ENCODE data around the gene MTERF2. TPM values are rescaled to one million over a fixed set of nuclear protein-coding genes. Genes with fewer than 3 reads are reported as not detected.

Gene MTERF2
- total RNA-seq, 3 donors from 2014 or later (not counting 1 experiment from before 2014, with no cell fraction given) = 12.5 to 24.0 (median 15.1) TPM

DNA sequence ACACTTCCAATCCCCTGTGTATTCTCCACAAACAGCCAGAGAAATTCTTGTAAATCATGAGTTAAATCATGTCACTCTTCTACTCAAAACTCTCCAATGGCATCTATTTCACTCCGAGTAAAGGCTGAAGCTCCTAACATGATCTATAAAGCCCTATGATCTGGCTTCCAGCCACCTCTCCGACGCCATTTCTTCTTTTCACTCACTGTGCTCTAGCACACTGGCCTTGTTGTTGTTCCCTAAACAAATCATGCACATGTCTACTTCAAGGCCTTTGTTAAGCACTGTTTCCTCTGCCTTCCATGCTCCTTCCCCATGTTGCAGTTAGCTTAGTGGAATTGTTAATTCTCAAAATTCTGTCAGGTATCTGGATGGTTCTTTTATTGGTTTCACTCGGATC is 30.1 kb upstream of the MTERF2 start:
- no peaks in the 10 kb centered on the region for H3K27me3 Mint-ChIP-seq (ENCODE audit: low read depth in 2 of 2)
- Histone ChIP-seq H3K36me3 (ENCODE audit: control insufficient read depth, insufficient read depth, low read length) (no peaks in the 10 kb centered on the region), H3K4me3 (ENCODE audit: low read length) (no peak overlapping the region), H3K27ac (ENCODE audit: low read length) (no peak overlapping the region), H3K27me3 (ENCODE audit: control insufficient read depth, insufficient read depth, low read length) (no peaks in the 10 kb centered on the region), H3K4me1 (ENCODE audit: control insufficient read depth, insufficient read depth, low read length) (no peaks in the 10 kb centered on the region), H3K9me3 (ENCODE audit: control insufficient read depth, insufficient read depth, low read length) (no peaks in the 10 kb centered on the region)
- H3K36me3 Mint-ChIP-seq = no peaks in the 10 kb centered on the region
- no peaks in the 10 kb centered on the region for H3K4me1 Mint-ChIP-seq
- WGBS (ENCODE audit: insufficient coverage) = 94% methylated on average over 4 of the region's 4 CpGs
- H3K4me3 Mint-ChIP-seq = no peak overlapping the region
- TF ChIP-seq, protein P1, sequence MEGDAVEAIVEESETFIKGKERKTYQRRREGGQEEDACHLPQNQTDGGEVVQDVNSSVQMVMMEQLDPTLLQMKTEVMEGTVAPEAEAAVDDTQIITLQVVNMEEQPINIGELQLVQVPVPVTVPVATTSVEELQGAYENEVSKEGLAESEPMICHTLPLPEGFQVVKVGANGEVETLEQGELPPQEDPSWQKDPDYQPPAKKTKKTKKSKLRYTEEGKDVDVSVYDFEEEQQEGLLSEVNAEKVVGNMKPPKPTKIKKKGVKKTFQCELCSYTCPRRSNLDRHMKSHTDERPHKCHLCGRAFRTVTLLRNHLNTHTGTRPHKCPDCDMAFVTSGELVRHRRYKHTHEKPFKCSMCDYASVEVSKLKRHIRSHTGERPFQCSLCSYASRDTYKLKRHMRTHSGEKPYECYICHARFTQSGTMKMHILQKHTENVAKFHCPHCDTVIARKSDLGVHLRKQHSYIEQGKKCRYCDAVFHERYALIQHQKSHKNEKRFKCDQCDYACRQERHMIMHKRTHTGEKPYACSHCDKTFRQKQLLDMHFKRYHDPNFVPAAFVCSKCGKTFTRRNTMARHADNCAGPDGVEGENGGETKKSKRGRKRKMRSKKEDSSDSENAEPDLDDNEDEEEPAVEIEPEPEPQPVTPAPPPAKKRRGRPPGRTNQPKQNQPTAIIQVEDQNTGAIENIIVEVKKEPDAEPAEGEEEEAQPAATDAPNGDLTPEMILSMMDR (IDR thresholded peaks at IDR 0.05) = no peak
- DNase-seq (no peak), ATAC-seq (no peak)
- H3K27ac Mint-ChIP-seq = no peak overlapping the region
- intact Hi-C loops (cut with micrococcal nuclease) = no loop called here
- no peaks in the 10 kb centered on the region for H3K9me3 Mint-ChIP-seq

DNA sequence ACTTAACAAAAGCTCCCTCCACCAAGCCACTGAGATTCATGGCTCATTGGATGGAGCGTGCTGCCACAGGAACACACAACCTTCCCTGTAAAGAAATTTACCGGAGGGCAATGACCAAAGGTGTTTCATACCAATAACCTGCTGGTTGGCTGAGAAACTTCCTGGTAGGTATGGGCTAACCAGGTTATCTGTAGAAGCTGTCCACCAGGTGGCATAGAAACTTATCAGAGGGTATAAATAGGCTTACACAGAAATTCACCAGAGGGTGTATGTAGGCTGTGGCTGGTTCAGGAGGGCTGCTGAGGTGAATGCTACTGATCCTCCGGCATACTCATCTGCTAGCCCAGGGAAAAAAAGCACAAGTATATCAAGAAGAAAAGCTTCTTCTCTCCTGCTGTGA is 27.1 kb upstream of the MTERF2 start:
- H3K9me3 ChIP-seq (ENCODE audit: control insufficient read depth, insufficient read depth, low read length) = no peaks in the 10 kb centered on the region
- intact Hi-C loops (cut with micrococcal nuclease) = loop anchor here (1.0 to 5.0 kb wide), 2 partner anchors 78 to 90 kb away; partner anchors contain the start of gene CRY1
- no peaks in the 10 kb centered on the region for H3K27me3 Mint-ChIP-seq (ENCODE audit: low read depth in 2 of 2)
- no peak overlapping the region for H3K4me3 Mint-ChIP-seq
- H3K27ac ChIP-seq (ENCODE audit: low read length) = no peak overlapping the region
- H3K27ac Mint-ChIP-seq = no peak overlapping the region
- H3K4me1 Mint-ChIP-seq = no peaks in the 10 kb centered on the region
- peak; percentile 75 to 82 (median 79) for ATAC-seq
- H3K36me3 Mint-ChIP-seq = no peaks in the 10 kb centered on the region
- H3K9me3 Mint-ChIP-seq = no peaks in the 10 kb centered on the region
- 96% methylated on average over 2 of the region's 3 CpGs for WGBS (ENCODE audit: insufficient coverage)
- peak in 1 of 2 donors; percentile 61 for DNase-seq
- no peaks in the 10 kb centered on the region for H3K36me3 ChIP-seq (ENCODE audit: control insufficient read depth, insufficient read depth, low read length)
- H3K4me1 ChIP-seq (ENCODE audit: control insufficient read depth, insufficient read depth, low read length) = no peaks in the 10 kb centered on the region
- H3K27me3 ChIP-seq (ENCODE audit: control insufficient read depth, insufficient read depth, low read length) = no peaks in the 10 kb centered on the region
- TF ChIP-seq, protein P1 (IDR thresholded peaks at IDR 0.05) = no peak
- H3K4me3 ChIP-seq (ENCODE audit: low read length) = no peak overlapping the region

DNA sequence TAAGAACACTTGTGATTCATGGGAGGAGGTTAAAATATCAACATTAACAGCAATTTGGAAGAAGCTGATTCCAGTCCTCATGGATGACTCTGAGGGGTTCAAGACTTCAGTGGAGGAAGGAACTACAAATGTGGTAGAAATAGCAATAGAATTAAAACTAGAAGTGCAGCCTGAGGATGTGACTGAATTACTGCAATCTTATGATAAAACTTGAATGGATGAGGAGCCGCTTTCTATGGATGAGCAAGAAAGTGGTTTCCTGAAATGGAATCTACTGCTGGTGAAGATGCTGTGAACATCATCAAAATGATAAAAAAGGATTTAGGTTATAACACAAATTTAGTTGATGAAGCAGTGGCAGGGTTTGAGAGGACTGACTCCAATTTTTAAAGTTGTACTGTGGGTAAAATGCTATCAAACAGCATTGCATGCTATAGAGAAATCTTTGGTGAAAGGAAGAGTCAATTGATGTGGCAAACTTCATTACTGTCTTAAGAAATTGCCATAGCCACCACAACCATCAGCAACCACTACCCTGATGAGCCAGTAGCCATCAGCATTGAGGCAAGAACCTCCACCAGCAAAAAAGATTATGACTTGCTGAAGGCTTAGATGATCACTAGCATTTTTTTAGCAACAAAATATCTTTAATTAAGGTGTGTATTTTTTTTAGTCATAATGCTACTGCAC is 25.9 kb upstream of the MTERF2 start:
- no peaks in the 10 kb centered on the region for H3K9me3 ChIP-seq (ENCODE audit: control insufficient read depth, insufficient read depth, low read length)
- ATAC-seq (no peak), DNase-seq (no peak)
- TF ChIP-seq, protein P1 (IDR thresholded peaks at IDR 0.05) = no peak
- H3K36me3 ChIP-seq (ENCODE audit: control insufficient read depth, insufficient read depth, low read length) = no peaks in the 10 kb centered on the region
- H3K36me3 Mint-ChIP-seq = no peaks in the 10 kb centered on the region
- intact Hi-C loops (cut with micrococcal nuclease) = loop anchor here (5.0 kb wide), 1 partner anchor 79 kb away; the partner anchor contains the start of gene CRY1
- no peaks in the 10 kb centered on the region for H3K4me1 ChIP-seq (ENCODE audit: control insufficient read depth, insufficient read depth, low read length)
- no peaks in the 10 kb centered on the region for H3K27me3 Mint-ChIP-seq (ENCODE audit: low read depth in 2 of 2)
- no peak overlapping the region for H3K27ac ChIP-seq (ENCODE audit: low read length)
- WGBS (ENCODE audit: insufficient coverage) = 93% methylated on average over 1 of the region's 1 CpG
- H3K27ac Mint-ChIP-seq = no peak overlapping the region
- H3K4me3 ChIP-seq (ENCODE audit: low read length) = no peak overlapping the region
- H3K4me1 Mint-ChIP-seq = no peaks in the 10 kb centered on the region
- H3K9me3 Mint-ChIP-seq = no peaks in the 10 kb centered on the region
- no peaks in the 10 kb centered on the region for H3K27me3 ChIP-seq (ENCODE audit: control insufficient read depth, insufficient read depth, low read length)
- no peak overlapping the region for H3K4me3 Mint-ChIP-seq

DNA sequence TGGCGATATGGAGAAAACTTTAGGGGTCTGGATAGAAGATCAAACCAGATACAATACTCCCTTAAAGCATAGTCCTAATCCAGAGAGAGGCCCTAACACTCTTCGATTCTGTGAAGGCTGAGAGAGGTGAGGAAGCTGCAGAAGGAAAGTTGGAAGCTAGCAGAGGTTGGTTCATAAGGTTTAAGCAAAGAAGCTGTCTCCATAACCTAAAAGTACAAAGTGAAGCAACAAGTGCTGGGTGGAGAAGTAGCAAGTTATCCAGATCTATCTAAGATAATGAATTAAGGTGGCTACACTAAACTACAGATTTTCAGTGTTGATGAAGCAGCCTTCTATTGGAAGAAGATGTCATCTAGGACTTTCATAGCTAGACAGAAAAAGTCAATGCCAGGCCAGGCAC is 24.6 kb upstream of the MTERF2 start:
- Mint-ChIP-seq H3K4me1 (no peaks in the 10 kb centered on the region), H3K36me3 (no peaks in the 10 kb centered on the region), H3K27me3 (ENCODE audit: low read depth in 2 of 2) (no peaks in the 10 kb centered on the region), H3K27ac (peak overlapping the region in 1 of 2 donors; percentile 12), H3K9me3 (no peaks in the 10 kb centered on the region), H3K4me3 (no peak overlapping the region)
- Histone ChIP-seq H3K9me3 (ENCODE audit: control insufficient read depth, insufficient read depth, low read length) (no peaks in the 10 kb centered on the region), H3K27me3 (ENCODE audit: control insufficient read depth, insufficient read depth, low read length) (no peaks in the 10 kb centered on the region), H3K27ac (ENCODE audit: low read length) (no peak overlapping the region), H3K36me3 (ENCODE audit: control insufficient read depth, insufficient read depth, low read length) (no peaks in the 10 kb centered on the region), H3K4me1 (ENCODE audit: control insufficient read depth, insufficient read depth, low read length) (no peaks in the 10 kb centered on the region), H3K4me3 (ENCODE audit: low read length) (no peak overlapping the region)
- DNase-seq (no peak), ATAC-seq (no peak)
- intact Hi-C loops (cut with micrococcal nuclease) = loop anchor here (5.0 kb wide), 1 partner anchor 81 kb away; the partner anchor contains the start of gene CRY1
- 89% methylated on average over 1 of the region's 2 CpGs for WGBS (ENCODE audit: insufficient coverage)
- TF ChIP-seq, protein P1 (IDR thresholded peaks at IDR 0.05) = no peak
